GM23338 (cell line): ENCODE results near the gene ZNF226.

Experiments used
- CREB1 ChIP-seq: fragments of 250-450 bp; sonication (Bioruptor Pico); IDR thresholded peaks from 2 replicates; pipeline ENCODE4 v1.5.0; 2020; ENCODE audit warnings: low read depth, mild to moderate bottlenecking, moderate library complexity
- CTCF ChIP-seq, 2 experiments: fragments of 200-600 bp in 1 of 2; sonication (generic) in 1 of 2; conservative IDR thresholded peaks; 2 replicates each; pipeline versions ENCODE4 v1.5.1 to v1.6.1; 2016 to 2017; ENCODE audit warnings: antibody characterized with exemption in 2 of 2, low read depth in 2 of 2, mild to moderate bottlenecking in 2 of 2, moderate library complexity in 1 of 2
- ETS1 ChIP-seq: IDR thresholded peaks from 2 replicates; pipeline ENCODE4 v1.6.1; 2016; ENCODE audit warnings: antibody characterized with exemption
- EZH2 ChIP-seq: fragments of 200-600 bp; sonication (generic); IDR thresholded peaks from one replicate; pipeline ENCODE4 v1.8.0; 2017; ENCODE audit warnings: antibody characterized with exemption, mild to moderate bottlenecking, low read depth; ENCODE audit not compliant: unreplicated experiment
- EZH2phosphoT487 ChIP-seq: fragments of 200-600 bp; sonication (generic); IDR thresholded peaks from one replicate; pipeline ENCODE4 v1.8.1; 2018; ENCODE audit warnings: antibody characterized with exemption; ENCODE audit not compliant: unreplicated experiment
- JUNB ChIP-seq: IDR thresholded peaks from one replicate; pipeline ENCODE4 v1.6.1; 2016; ENCODE audit warnings: antibody characterized with exemption; ENCODE audit not compliant: unreplicated experiment
- POLR2AphosphoS5 ChIP-seq: IDR thresholded peaks from 2 replicates; pipeline ENCODE4 v1.6.1; 2016; ENCODE audit warnings: antibody characterized with exemption, low read depth
- REST ChIP-seq: IDR thresholded peaks from one replicate; pipeline ENCODE4 v1.6.1; 2018; ENCODE audit warnings: antibody characterized with exemption; ENCODE audit not compliant: unreplicated experiment
- STAT1 ChIP-seq: IDR thresholded peaks from one replicate; pipeline ENCODE4 v1.6.1; 2016; ENCODE audit warnings: antibody characterized with exemption; ENCODE audit not compliant: unreplicated experiment
- ZNF114 ChIP-seq: fragments of 250-450 bp; sonication (Bioruptor Pico); IDR thresholded peaks from 2 replicates; pipeline ENCODE4 v1.5.0; 2020; ENCODE audit warnings: mild to moderate bottlenecking, moderate library complexity
- ZNF331 ChIP-seq: fragments of 250-450 bp; sonication (Bioruptor Pico); IDR thresholded peaks from 2 replicates; pipeline ENCODE4 v1.5.0; 2020; ENCODE audit warnings: low read depth, mild to moderate bottlenecking, moderate library complexity

GRCh38 chr19:44164673-44165512 lies at the start of gene ZNF226:
- no peak for TF ChIP-seq JUNB
- TF ChIP-seq REST: no peak
- no peak for TF ChIP-seq CTCF (conservative IDR thresholded peaks at IDR 0.05; ENCODE audit: low read depth in 2 of 2)
- TF ChIP-seq POLR2AphosphoS5: peak; percentile 77
- no peak for TF ChIP-seq EZH2
- TF ChIP-seq STAT1: no peak
- no peak for TF ChIP-seq ZNF114 (CRISPR knock-in tag)
- peak; percentile 63 for TF ChIP-seq CREB1 (CRISPR knock-in tag)
- TF ChIP-seq ZNF331 (CRISPR knock-in tag): no peak
- no peak for TF ChIP-seq EZH2phosphoT487
- peak; percentile 99 for TF ChIP-seq ETS1
